ENCODE data around the gene HTD2.

- no peak for TF ChIP-seq ZNF274 (IDR thresholded peaks at IDR 0.05; ENCODE audit: low read depth, low read length)
- TF ChIP-seq YY1 (IDR thresholded peaks at IDR 0.05; ENCODE audit: insufficient read depth, insufficient read length), result no peak
These were observed 39.1 kb downstream of the HTD2 start for GRCh38 chr3:58345457-58345856.

All from NT2/D1 (cell line).